ENCODE data around the gene MOG. TPM values are rescaled to one million over a fixed set of nuclear protein-coding genes. Genes with fewer than 3 reads are reported as not detected.
A peak's percentile ranks its signal among the peaks of the same experiment; 100 is the strongest.

The MOG gene
- total and polyA plus RNA-seq, 2 experiments from 2014 or later = not detected

DNA sequence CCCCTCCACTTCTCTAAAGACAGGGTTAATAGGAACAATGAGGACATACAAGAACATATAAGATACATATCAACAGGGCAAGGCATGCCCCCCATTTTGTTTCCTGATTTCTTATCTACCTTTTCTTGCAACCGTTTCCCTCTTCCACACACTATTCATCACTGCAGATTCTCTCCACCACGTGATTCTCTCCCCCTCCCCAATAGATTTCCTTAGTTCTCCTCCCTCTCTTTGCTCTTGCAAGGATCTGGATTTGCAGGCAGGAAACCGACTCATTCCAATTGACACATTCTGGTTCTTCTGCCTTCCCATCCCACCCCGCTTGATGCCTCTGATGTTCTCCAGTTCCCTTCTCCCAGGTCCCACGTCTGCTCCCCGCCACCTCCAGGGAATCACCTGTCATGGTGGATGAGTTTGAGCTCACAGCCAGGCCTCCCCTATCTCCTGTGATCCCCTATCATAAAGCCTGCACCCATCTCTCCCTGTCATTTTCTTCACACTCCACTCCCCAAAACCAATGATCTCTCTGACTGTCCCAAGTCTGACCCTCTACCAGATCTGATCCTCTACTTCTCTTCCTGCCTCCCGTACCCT lies 31.5 kb upstream of the MOG start:
- DNase-seq = no peak
- Histone ChIP-seq H3K36me3 (ENCODE audit: low read depth) (no peaks in the 10 kb centered on the region; the same call in 1 of the 2 replicates), H3K9me2 (ENCODE audit: insufficient read depth) (no peaks in the 10 kb centered on the region), H3K4me1 (ENCODE audit: insufficient read depth) (no peaks in the 10 kb centered on the region; the same call in 1 of the 2 replicates), H3K27me3 (replicated peaks; ENCODE audit: insufficient read depth) (no peaks in the 10 kb centered on the region), H3K9ac (no peak overlapping the region), H3K4me2 (ENCODE audit: unreplicated experiment) (no peak overlapping the region), H3K79me2 (ENCODE audit: insufficient read depth) (peaks cover 6% of the 10 kb centered on the region), H3K27ac (no peak overlapping the region), H3F3A (ENCODE audit: insufficient read depth) (no peaks in the 10 kb centered on the region), H2AFZ (no peak overlapping the region), H4K20me1 (ENCODE audit: insufficient read depth) (no peaks in the 10 kb centered on the region), H3K9me3 (ENCODE audit: low read depth) (no peaks in the 10 kb centered on the region), H3K4me3 (no peak overlapping the region)
- 76% methylated on average over 7 of the region's 7 CpGs for WGBS, 2 experiments (ENCODE audit: low coverage in 1 of 2, low lambda C conversion rate in 2 of 2, missing lambda C conversion rate in 2 of 2)
- in situ Hi-C loops (cut with MboI) = no loop called here
- no peak for TF ChIP-seq EZH2phosphoT487 (IDR thresholded peaks at IDR 0.05; ENCODE audit: insufficient read depth, low read depth)
- TF ChIP-seq EZH2 (IDR thresholded peaks at IDR 0.05; ENCODE audit: insufficient read depth, poor library complexity, severe bottlenecking) = no peak

DNA sequence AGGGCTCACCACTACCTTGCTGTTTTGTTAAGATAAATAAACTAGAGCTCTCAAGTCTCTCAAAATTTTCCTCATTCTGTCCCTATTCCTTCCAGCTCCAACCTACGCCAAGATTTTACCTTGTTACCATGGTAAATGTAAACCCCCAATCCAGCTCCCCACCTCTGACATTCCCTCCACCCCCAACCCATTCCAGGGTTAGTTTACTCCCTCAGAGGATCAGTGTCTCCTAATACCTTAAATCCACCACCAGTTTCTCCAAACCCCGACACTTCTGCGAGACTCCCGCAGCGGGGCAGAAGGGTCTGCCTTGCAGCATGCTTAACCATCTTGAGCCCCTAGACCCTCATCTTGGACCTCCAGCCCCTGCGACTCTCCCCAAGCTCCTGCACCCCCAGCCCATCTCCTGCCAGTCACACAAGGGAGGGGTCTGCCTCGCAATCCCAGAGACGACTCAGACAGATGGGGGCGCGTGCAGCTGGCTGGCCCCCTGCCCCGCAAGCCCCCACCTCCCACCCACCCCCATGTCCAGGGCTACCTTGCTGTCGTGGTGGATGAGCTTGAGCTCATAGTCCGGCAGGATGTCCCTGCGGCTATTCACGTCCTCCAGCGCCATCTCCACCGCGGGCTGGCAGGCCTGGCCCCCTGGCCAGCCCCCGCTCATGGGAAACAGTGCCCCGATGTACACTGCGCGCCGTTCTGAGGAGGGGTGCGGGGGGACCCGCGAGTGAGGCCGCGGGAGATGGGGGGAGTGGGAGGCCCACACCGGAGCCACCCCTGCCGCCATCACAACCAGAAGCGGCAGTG lies 29.7 kb upstream of the MOG start:
- H3F3A ChIP-seq (ENCODE audit: insufficient read depth) = no peaks in the 10 kb centered on the region
- no peaks in the 10 kb centered on the region for H3K27me3 ChIP-seq (replicated peaks; ENCODE audit: insufficient read depth)
- DNase-seq = peak; percentile 36
- 15 to 31% methylated on average over 18 to 31 of the region's 31 CpGs for WGBS, 2 experiments (ENCODE audit: low coverage in 1 of 2, low lambda C conversion rate in 2 of 2, missing lambda C conversion rate in 2 of 2)
- H3K36me3 ChIP-seq (ENCODE audit: low read depth) = no peaks in the 10 kb centered on the region
- H3K9ac ChIP-seq = peak overlapping the region; percentile 83
- H3K79me2 ChIP-seq (ENCODE audit: insufficient read depth) = peaks cover 22% of the 10 kb centered on the region
- in situ Hi-C loops (cut with MboI) = no loop called here
- no peaks in the 10 kb centered on the region for H3K9me2 ChIP-seq (ENCODE audit: insufficient read depth)
- peaks cover 5% of the 10 kb centered on the region; the same call in 1 of the 2 replicates for H3K4me1 ChIP-seq (ENCODE audit: insufficient read depth)
- H2AFZ ChIP-seq = peak overlapping the region; percentile 79
- no peaks in the 10 kb centered on the region for H4K20me1 ChIP-seq (ENCODE audit: insufficient read depth)
- H3K4me3 ChIP-seq = peak overlapping the region; percentile 84
- H3K4me2 ChIP-seq (ENCODE audit: unreplicated experiment) = peak overlapping the region; percentile 77
- TF ChIP-seq EZH2phosphoT487 (IDR thresholded peaks at IDR 0.05; ENCODE audit: insufficient read depth, low read depth) = no peak
- TF ChIP-seq EZH2 (IDR thresholded peaks at IDR 0.05; ENCODE audit: insufficient read depth, poor library complexity, severe bottlenecking) = no peak
- H3K9me3 ChIP-seq (ENCODE audit: low read depth) = no peaks in the 10 kb centered on the region
- no peak overlapping the region for H3K27ac ChIP-seq

DNA sequence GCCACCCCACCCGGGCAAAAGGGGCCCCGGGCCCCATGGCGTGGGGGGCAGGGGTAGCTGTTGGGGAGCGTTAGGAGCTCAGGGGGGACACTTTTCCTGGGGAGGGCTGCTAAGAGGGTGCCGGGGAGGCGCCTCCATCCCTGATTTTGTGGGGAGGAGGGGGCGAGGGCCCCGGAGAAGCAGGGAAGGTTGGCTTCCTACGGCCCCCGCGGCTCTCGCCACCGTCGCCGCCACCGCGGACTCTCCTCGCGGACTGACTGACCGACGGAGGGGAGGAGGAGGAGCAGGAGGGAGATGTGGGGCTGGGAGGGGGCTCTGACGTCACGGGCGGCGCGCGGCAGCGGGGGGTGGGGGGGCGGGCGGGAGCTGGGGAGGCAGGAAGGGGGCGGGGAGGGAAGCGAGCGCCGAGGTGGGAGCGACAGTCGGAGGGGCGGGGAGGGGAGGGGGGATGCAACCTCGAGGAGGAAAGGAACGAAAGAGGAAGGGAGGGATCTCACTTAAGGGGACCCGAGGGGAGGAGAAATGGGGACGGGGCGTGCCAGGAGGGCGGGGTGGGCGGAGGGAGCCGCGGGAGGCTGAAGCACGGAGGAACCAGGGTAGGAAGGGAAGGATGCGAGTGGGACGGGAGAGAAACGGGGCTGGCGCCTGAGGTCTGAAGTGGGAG lies 29.0 kb upstream of the MOG start:
- Histone ChIP-seq H3K27me3 (replicated peaks; ENCODE audit: insufficient read depth) (no peaks in the 10 kb centered on the region), H3K4me2 (ENCODE audit: unreplicated experiment) (peak overlapping the region; percentile 77), H3K4me1 (ENCODE audit: insufficient read depth) (peaks cover 5% of the 10 kb centered on the region; the same call in 1 of the 2 replicates), H3K36me3 (ENCODE audit: low read depth) (no peaks in the 10 kb centered on the region), H3F3A (ENCODE audit: insufficient read depth) (no peaks in the 10 kb centered on the region), H3K79me2 (ENCODE audit: insufficient read depth) (peaks cover 22% of the 10 kb centered on the region), H2AFZ (peak overlapping the region; percentile 93), H3K9ac (peak overlapping the region; percentile 83), H3K9me2 (ENCODE audit: insufficient read depth) (no peaks in the 10 kb centered on the region), H3K27ac (peak overlapping the region; percentile 42), H4K20me1 (ENCODE audit: insufficient read depth) (no peaks in the 10 kb centered on the region), H3K9me3 (ENCODE audit: low read depth) (no peaks in the 10 kb centered on the region), H3K4me3 (peak overlapping the region; percentile 84)
- WGBS, 2 experiments (ENCODE audit: low coverage in 1 of 2, low lambda C conversion rate in 2 of 2, missing lambda C conversion rate in 2 of 2) = 0 to 1% methylated on average over 2 to 51 of the region's 51 CpGs
- DNase-seq = peak; percentile 84
- TF ChIP-seq EZH2phosphoT487 (IDR thresholded peaks at IDR 0.05; ENCODE audit: insufficient read depth, low read depth) (no peak), EZH2 (IDR thresholded peaks at IDR 0.05; ENCODE audit: insufficient read depth, poor library complexity, severe bottlenecking) (no peak)
- in situ Hi-C loops (cut with MboI) = no loop called here
